ENCODE data around the gene DGAT2.
"Not testable (repeated sequence)": the region's sequence is repeated elsewhere in the genome, so short reads cannot be mapped to it uniquely, and the experiment has no call there.

DGAT2 gene

DNA sequence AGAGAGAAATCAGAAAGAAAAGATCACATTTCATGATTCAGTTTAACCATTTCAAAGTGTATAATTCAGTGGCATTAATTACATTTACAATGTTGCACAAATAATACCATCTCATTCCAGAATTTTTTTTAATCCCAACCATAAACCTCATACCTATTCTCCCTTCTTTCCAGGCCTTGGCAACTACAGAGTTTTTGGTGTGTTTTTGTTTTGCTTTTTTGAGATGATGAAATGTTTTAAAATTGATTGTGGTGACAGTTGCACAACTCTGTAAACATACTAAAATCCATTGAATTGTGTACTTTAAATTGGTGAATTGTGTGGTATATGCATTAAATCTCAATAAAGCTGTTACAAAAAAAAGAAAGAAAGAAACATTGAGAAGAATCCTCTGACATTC lies 13.6 kb upstream of the DGAT2 start:
- DNase-seq (ENCODE audit: low read depth): not testable (repeated sequence)

DNA sequence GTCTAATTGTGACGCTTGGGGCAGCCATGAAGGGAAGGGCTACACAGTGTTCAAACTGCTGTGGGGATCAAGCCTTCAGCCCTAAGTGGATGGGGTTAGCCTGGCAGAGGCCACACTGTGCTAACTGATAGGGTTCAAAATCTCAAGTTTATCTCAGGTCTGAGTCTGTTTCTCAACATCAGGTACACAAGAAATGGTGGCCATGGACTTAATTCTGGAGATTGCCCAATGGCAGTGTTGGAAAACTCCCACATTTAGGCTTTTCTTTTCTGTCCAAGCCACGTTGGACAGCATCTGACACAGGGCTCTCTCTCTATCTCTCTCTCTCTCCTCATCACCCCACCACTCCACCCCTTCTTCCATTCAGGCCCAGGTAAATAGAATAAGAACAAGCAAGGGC lies 10.9 kb upstream of the DGAT2 start:
- no peak for DNase-seq (ENCODE audit: low read depth)

DNA sequence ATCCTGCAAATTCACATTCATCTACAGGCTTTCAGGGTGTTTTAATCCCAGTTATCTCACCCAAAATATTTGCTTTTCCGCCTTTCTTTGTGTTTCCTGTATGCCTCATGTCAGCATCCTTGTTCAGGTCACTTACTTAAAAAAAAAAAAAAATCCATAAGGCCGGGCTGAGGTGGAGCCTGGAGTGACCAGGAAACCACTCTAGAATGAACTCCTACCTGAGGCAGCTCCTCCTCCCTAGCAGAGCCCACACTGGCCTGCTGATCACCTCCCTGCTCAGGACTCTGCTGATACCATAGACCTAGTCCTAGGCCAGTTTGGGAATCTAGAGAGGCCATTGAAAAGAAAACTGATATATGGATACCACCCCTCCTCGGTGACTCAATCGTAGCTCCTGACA lies 8.7 kb upstream of the DGAT2 start:
- no peak for DNase-seq (ENCODE audit: low read depth)

DNA sequence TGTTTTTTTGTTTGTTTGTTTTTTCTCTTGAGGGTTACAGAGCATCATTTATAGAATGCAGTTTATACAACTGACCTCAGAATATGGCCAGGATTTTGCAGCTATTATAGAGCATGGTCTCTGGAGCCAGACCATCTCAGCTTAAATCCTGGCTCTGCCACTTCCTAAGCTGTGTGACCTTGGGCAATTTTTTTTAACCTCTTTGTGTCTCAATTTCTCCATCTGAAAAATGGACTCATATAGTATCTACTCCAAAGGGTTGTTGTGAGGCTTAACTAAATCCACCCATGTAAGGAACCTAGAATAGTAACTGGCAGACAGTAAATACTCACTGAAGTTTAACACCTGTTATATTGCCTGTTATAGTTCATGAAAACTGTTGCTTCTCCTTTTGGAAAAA lies 8.3 kb upstream of the DGAT2 start:
- no peak for DNase-seq (ENCODE audit: low read depth)

DNA sequence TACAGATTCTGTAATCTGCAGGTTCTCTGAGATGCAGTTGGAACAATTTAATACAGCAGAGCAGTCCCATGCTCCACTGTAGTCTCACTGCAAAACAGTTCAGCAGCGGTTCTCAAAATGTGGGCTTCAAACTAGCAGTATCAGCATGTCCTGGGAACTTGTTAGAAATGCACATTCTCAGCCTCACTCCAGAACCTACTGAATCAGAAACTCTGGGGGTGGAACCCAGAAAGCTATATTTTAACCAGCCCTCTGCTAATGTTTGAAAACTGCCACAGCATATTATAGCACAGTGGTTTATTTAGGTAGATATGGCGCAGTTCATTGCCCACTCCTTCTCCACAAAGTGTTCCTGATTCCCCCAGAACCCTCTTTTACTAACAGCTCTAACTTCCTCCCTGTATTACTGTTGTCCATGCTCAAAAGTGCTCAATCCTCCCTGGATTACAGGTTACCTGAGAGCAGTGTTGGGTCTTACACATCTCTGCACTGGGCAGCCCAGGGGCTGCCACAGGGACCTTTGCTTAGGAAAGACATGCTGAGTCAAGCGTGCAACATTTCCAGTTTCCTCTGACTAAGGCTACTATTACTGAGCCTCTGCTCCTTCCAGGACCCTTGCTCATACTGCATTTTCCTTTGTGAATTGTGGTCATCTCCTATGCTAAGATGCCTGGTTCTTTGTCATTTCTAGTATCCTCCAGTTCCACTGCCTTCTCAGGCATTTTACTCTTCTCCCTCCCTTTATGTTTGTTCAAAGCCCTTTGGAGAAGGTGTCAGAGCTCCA lies 7.7 kb upstream of the DGAT2 start:
- peak; percentile 81 for DNase-seq (ENCODE audit: low read depth)

DNA sequence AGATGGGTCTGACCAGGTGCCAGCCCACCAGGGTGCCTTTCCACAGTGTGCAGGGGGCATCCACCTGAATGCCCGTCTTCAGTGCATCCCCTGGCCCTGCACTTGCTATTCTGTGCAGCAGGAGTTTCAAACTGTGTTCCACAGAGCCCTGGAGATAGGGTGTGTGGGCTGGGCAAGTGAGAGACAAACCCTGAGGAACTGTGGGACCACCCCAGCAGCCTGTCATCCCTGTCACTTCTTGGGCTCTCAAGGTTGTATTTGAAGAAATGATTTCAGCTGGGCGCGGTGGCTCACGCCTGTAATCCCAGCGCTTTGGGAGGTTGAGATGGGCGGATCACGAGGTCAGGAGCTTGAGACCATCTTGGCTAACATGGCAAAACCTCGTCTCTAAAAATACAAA lies 6.4 kb upstream of the DGAT2 start:
- DNase-seq (ENCODE audit: low read depth): no peak

DNA sequence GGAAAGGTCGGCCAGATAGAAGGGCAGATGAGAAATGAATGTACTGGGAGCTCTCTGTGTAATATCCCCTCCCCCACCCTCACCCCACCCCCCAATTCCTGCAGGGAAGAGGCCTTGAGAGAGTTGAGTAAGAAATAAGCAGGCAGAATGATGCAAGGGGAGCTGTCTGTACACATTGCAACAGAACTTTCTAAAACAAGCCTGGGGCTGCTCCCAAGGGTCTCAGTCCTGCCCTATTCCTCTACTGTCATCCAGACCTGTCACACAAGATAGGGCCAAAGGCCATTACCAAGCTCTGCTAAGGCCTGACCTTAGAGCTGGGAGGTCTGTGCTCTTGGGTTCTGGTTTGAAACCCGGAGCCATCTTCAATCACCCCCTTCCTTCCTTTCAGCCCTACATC lies 5.7 kb upstream of the DGAT2 start:
- peak; percentile 47 for DNase-seq (ENCODE audit: low read depth)

DNA sequence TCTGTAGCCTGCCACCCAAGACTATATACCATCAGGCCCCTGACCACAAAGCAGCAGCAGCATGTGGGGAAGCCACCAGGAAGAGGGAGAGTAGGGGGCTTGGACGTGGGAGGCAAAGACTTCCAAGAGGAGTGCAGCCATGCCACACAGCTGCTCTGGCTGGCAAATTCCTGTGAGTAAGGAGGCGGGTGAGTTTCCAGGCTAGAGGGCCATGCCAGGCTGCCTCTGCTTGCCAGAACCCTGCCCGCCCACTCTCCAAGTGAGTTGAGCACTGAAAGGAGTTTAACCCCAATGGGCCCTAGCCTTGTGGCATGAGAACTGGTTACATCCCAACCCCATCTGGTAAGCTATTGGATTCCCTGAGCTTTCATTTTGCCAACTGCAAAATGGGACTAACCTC lies 4.7 kb upstream of the DGAT2 start:
- no peak for DNase-seq (ENCODE audit: low read depth)

DNA sequence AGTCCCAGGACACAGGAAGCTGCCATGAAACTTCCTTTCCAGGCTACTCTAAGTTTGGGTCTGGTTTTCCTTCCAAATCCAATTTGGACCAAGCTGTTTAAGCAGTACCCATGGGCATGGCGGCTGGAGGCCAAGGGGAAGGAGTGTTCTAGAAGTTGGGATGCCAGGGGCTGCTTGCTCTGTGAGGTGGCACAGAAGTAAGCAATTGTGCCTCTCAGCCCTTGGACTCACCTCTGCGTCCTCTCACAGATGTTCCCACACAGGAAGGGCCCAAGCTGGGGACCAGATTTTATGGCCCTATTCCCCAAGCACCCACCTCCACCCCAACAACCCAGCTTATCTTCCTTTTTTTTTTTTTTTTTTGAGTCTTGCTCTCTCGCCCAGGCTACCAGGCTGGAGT lies 3.5 kb upstream of the DGAT2 start:
- DNase-seq (ENCODE audit: low read depth): no peak

DNA sequence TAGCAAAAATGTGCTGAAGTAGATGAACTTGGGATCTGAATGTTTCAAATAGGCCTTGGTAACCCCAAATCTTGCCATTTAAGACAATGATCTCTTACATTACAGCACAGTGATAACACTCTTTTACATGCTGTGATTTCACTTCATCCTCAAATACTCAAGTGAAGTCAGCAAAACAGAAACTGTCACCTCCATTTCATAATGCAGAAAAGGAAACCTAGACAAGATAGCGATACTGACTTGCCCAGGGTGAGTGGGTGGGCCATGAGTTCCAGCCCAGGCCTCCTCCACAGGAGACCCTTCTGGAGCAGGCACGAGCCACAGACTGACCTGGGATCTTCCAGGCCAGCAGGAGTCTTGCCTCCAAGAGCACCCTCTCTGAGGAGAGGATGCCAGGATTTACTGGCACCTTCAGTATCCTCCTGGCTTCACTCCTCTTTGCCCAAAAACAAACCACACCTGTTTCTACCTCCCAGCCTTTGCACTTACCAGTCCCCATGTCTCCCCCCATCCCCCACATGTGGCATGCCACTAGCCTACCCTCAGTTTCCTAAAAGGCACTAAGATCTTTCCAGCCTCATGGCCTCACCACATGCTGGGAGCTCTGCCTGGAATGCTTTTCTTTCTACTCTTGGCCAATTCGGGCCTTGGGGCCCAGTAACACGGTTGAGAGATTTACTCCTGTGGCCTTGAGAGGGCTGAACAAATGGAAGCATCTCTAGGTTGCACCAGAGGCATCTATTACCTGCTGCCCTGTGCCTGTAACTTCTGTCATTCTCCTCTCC lies 1.9 kb upstream of the DGAT2 start:
- no peak for DNase-seq (ENCODE audit: low read depth)

DNA sequence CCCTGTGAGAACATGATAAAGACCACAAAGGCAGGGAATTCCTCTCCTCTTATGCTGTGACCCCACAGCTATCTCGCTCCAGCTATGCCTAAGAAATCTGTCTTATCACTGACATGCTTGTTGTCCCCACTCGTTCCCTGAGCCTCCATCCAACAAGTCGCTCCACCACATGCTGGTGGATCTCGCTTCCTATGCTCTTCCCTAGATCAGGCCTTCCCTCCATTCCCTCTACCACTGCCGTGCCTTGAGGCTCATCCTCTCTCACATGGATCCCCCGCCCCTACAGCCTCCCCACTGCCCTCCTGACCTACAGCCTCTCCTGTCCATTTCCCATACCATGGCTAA lies 1.4 kb upstream of the DGAT2 start:
- DNase-seq (ENCODE audit: low read depth): no peak

DNA sequence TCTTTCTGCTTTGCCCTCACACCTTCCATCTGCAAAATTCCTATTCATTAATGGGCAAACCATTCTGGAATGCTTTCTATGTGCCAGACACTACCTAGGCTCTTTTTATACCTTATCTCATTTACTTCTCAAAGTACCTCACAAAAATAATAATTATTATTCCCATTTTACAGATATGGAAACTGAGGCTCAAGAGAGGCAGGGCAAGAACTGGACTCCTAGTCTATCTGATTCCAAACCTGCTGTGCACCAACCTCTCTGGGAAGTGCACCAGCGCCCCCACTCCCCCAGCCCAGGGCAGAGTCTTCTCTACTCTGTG lies 826 bp upstream of the DGAT2 start:
- DNase-seq (ENCODE audit: low read depth): no peak

DNA sequence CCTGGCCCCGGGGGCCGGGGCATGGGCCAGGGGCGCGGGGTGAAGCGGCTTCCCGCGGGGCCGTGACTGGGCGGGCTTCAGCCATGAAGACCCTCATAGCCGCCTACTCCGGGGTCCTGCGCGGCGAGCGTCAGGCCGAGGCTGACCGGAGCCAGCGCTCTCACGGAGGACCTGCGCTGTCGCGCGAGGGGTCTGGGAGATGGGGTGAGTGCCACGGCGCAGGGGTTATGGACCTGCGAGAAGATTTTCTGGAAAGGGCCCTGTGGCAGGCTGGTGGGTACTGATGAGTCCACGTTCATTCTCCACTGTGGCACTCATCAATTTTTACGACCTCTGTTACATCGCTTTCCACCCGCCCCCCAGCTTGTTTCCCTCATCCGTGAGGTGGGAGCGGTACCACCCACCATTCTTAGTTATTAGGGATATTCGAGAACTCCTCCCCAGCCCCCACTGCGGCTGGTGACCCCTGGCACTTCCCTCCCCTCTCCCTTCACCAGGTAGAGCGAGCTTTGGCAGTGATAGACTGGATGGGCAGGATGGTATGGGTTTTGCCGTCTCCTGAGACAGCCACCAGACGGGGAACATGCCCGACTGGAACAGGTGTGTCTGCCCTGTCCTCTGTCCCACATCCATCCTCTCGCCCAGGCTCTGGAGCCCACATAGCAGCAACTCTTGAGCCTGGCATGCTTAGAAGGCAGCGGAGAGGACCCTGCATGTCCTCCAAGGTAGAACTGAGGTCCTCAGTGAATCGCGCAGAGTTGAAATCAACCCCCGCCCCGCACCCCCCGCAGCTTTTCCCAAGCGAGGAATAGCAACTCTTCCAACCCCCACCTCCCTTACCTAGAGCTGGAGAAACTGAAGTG lies 562 bp downstream of the DGAT2 start:
- DNase-seq (ENCODE audit: low read depth): no peak

DNA sequence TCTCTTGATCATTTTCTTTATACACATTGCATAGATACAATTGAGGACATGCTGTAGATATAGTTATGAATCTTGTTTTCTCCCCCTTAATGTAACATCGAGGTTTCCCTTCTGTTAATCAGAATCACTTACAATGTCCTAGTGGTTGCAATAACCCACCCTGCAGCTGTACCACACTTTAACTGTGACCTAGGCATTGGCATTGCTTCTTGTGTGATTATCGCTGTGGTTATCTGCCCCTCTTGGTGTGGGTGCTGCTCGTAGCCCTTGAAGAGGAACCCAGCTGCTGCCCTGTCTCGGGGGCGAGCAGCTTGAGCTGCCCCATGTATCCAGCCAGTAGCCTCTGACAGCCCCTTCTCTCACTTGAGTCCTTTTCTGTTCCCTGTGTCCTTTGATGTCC lies 1.5 kb downstream of the DGAT2 start:
- no peak for DNase-seq (ENCODE audit: low read depth)

DNA sequence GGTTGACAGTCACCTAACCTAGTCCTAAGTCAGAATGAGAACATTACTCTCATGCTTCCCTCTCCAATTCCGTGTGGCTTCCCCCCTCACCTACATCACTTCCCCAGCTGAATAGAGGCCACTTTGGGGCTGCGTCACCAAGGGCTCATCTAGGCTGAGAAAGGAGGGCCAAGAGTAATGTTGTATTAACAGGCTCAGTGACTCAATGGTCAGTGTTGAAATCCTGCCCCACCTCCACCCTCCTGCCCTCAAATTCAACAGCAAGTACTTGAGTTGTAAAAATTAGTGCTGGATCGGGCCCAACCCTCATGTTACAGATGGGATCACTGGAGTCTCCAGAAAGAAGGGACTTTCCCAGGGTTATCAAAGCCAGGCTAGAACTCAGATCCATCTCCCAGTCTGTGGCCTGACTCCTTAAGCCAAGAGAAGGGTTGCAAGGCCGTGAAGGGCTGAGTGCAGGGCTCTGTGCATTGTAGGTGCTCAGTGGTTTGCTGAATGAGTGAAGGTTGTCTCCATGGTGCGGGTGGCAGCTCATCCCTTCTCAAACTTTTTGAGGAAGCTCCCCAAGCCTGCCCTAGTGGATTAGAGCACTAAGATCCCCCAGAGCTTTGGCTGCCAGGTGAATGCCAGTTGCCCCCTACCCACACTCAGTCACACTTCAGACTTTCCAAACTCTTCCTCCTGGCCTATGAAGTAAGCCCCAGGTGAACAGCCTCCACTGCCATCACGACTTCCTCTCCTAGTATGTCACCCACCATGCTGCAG lies 3.2 kb downstream of the DGAT2 start:
- peak; percentile 87 for DNase-seq (ENCODE audit: low read depth)

DNA sequence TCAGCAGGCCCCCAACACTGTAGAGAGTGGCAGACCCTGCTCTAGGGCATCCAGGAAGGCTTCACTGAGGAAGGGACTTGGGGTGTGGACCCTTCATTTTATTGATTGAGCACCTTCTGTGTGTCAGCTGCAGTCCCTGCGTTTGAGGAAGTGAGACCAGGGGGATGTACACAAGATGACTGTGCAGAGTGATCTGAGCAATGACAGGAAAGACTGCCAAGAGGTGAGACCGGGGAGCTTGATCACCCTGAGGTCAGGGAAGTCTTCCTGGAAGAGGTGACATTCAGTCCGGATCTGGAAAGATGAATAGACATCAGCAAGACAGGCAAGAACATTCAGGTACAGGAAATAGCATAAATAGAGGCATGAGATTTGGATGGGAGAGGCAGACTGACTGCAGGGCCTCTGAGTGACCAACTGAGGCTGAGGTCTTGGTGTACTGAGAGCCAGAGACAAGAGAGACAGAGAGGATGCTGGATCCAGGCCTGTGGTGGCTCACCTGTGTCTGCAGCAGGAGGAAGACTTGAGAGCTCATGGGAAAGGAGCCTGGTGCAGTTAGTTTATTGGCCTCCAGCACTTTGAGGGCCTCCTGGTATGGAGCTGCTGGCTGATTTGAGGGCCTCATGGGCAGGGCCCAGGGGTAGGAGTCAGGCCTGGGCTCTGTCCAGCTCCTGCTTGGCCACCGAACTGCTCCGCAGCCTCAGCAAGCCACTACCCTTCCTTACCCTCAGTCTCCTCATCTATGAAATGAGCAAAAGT lies 5.2 kb downstream of the DGAT2 start:
- DNase-seq (ENCODE audit: low read depth): no peak

DNA sequence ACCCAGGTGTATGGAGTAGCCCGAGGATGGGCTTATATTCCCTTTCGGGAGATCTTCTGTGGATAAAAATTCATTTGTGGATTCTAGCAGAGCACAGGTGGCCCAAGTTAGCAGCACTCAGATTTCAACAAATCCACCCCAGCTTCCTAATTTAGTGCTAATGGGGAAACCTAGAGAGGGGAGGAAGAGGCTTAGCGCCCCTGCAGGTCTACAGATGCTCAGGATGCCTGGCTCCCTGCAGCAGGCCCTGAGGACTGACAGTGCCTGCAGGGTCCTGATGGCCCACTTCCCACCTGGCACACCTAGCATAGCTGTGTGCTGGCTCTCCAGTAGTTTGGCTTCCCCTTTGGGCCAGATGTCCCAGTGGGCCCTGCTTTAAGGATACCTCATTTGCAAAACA lies 6.5 kb downstream of the DGAT2 start:
- no peak for DNase-seq (ENCODE audit: low read depth)

DNA sequence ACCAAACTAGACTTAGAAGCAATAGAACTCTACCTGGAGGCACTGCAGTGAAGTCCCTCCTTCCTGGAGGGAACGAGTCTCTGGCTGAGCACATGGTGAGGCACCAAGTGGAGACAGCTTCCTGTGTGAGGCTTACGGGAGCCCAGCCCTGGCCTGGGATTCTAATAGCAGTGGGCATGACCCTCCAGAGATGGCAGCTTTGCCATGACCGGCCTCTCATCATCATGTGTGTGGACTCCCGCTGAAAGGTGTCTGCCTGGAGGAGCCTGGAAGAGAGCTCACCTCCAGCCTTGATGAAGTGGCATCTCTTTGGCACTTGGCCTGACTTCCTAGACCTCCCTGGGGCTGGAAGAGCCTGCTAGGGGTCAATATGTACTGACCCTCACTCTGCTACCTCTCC lies 8.0 kb downstream of the DGAT2 start:
- DNase-seq (ENCODE audit: low read depth): no peak

DNA sequence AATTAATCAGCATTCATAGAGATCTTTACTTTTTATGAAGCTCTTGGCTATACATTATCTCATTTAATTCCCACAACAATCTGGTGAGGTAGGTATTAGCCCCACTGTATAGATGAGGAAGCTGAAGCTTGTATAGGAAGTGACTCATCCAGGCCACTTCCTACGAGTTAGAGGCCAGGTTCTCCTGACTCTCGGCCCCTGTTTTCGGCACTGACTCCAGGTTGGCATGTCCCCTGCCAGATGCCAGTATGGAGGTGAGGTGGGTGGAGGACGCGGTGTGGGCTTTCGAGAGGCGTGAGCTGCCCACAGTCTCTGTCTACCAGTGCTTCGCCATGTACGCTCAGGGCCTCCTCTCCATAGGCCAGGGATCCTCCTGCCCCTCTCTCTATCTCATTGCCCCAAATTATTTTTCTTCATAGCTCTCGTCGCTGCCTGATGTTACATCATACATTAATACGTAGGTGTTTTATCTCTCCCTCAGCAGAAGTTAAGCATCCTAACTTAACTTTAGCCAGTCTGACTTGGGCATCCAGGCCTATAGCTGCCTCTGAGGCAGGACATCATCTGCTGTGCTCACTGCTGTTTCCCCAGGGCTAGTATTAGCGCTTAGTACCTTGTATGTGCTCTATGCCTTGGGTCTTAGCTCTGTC lies 9.0 kb downstream of the DGAT2 start:
- DNase-seq (ENCODE audit: low read depth): no peak

DNA sequence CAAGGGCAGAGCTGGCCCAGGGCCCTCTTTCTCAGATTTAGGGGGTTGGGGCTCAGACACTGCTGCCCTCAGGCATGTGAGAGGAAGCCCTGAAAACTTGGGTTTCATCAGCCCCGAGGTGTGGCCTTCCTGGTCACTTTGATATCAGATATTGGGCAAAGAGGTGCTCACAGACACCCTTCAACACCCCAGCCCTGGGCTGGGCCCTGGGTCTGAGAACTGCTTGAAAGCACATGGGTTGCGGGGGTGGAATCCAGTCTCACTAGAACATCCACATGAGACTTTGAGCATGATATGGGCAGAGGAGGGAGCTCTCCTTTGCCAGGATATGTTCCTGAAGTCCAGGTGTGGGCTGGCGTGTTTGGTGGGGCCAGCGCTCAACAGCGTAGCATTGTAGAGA lies 10.4 kb downstream of the DGAT2 start:
- DNase-seq (ENCODE audit: low read depth): no peak

DNA sequence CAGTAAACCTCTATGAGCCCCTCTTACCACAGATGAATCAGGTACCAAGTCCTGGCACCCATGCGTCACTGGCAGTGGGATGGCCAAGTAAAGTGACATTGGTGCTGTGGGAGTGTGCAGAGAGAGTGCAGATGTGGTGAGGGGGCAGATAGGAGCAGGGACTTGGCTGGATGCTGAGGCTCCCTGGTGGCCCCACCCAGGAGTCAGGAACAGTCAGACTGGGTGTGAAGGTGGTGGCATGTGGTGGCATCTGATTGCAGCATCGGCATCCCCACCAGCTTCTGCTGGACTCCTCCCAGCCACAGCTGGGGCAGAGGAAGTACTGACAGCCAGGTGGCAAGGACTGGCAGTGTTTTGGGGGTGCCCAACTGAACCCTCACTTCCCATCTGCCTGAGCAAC lies 11.4 kb downstream of the DGAT2 start:
- no peak for DNase-seq (ENCODE audit: low read depth)
